H9 (cell line): ENCODE data around the gene TMEM184A. TPM values are rescaled to one million over a fixed set of nuclear protein-coding genes. Genes with fewer than 3 reads are reported as not detected.

Experiments
- DNase-seq: peaks from one replicate; pipeline ENCODE4 v3.0.0-alpha.2; 2017
- H2AFZ ChIP-seq: one replicate; pipeline ENCODE4 v1.6.1; 2013; ENCODE audit warnings: mild to moderate bottlenecking, low read length, control low read depth, moderate library complexity
- H2AK5ac ChIP-seq: 2 replicates; pipeline ENCODE4 v1.6.1; 2013; ENCODE audit warnings: low read length, control low read depth, mixed read lengths; ENCODE audit not compliant: insufficient read length
- H2BK120ac ChIP-seq: one replicate; pipeline ENCODE4 v1.6.1; 2013; ENCODE audit warnings: low read depth, mild to moderate bottlenecking, low read length, control low read depth, inconsistent platforms; ENCODE audit not compliant: poor library complexity, severe bottlenecking
- H2BK12ac ChIP-seq: 2 replicates; pipeline ENCODE4 v1.6.1; 2013; ENCODE audit warnings: low read length, control low read depth, mixed read lengths, low read depth; ENCODE audit not compliant: insufficient read length
- H2BK15ac ChIP-seq: 2 replicates; pipeline ENCODE4 v1.6.1; 2013; ENCODE audit warnings: low read depth, low read length, control low read depth
- H2BK20ac ChIP-seq: one replicate; pipeline ENCODE4 v1.6.1; 2013; ENCODE audit warnings: low read depth, mild to moderate bottlenecking, low read length, control low read depth, inconsistent platforms; ENCODE audit not compliant: poor library complexity, severe bottlenecking
- H2BK5ac ChIP-seq: 2 replicates; pipeline ENCODE4 v1.6.1; 2013; ENCODE audit warnings: low read length, control low read depth, mixed read lengths; ENCODE audit not compliant: insufficient read length
- H3K14ac ChIP-seq: 2 replicates; pipeline ENCODE4 v1.6.1; 2013; ENCODE audit warnings: low read length, control low read depth; ENCODE audit not compliant: insufficient read depth
- H3K18ac ChIP-seq: 2 replicates; pipeline ENCODE4 v1.6.1; 2013; ENCODE audit warnings: low read depth, mild to moderate bottlenecking, mixed read lengths, low read length, control low read depth; ENCODE audit not compliant: insufficient read length
- H3K23ac ChIP-seq: 2 replicates; pipeline ENCODE4 v1.6.1; 2013; ENCODE audit warnings: low read length, control low read depth, mixed read lengths, low read depth; ENCODE audit not compliant: insufficient read length
- H3K23me2 ChIP-seq: 2 replicates; pipeline ENCODE4 v1.6.1; 2013; ENCODE audit warnings: low read depth, mild to moderate bottlenecking, mixed read lengths, low read length, control low read depth; ENCODE audit not compliant: insufficient read length, poor library complexity, severe bottlenecking
- H3K27ac ChIP-seq: 2 replicates; pipeline ENCODE4 v1.5.1; 2013; ENCODE audit warnings: low read length, control low read depth, mixed read lengths, low read depth; ENCODE audit not compliant: insufficient read length
- H3K27me3 ChIP-seq: 2 replicates; pipeline ENCODE4 v1.6.1; 2013; ENCODE audit warnings: low read length, control low read depth, inconsistent platforms; ENCODE audit not compliant: insufficient read depth
- H3K4ac ChIP-seq: 2 replicates; pipeline ENCODE4 v1.6.1; 2013; ENCODE audit warnings: low read depth, mild to moderate bottlenecking, control low read depth, inconsistent platforms, low read length, moderate library complexity
- H3K4me1 ChIP-seq: 2 replicates; pipeline ENCODE4 v1.6.1; 2013; ENCODE audit warnings: low read length, control low read depth, inconsistent platforms; ENCODE audit not compliant: insufficient read depth
- H3K4me2 ChIP-seq: 2 replicates; pipeline ENCODE4 v1.6.1; 2013; ENCODE audit warnings: low read length, control low read depth, mixed read lengths; ENCODE audit not compliant: insufficient read length, insufficient read depth
- H3K56ac ChIP-seq: 2 replicates; pipeline ENCODE4 v1.6.1; 2013; ENCODE audit warnings: low read depth, mild to moderate bottlenecking, mixed read lengths, low read length, control low read depth; ENCODE audit not compliant: insufficient read length
- H3K79me1 ChIP-seq: 2 replicates; pipeline ENCODE4 v1.6.1; 2013; ENCODE audit warnings: low read depth, mild to moderate bottlenecking, moderate library complexity, low read length, control low read depth, inconsistent platforms; ENCODE audit not compliant: insufficient read depth, poor library complexity, severe bottlenecking
- H3K79me2 ChIP-seq: 2 replicates; pipeline ENCODE4 v1.6.1; 2013; ENCODE audit warnings: low read length, control low read depth, inconsistent platforms; ENCODE audit not compliant: insufficient read depth
- H3K9ac ChIP-seq: 2 replicates; pipeline ENCODE4 v1.6.1; 2013; ENCODE audit warnings: low read length, control low read depth, mixed read lengths; ENCODE audit not compliant: insufficient read length; ENCODE audit errors: extremely low read depth
- H3K9me3 ChIP-seq: one replicate; pipeline ENCODE4 v1.6.1; 2013; ENCODE audit warnings: low read depth, low read length, inconsistent platforms; ENCODE audit not compliant: control insufficient read depth
- H3T11ph ChIP-seq: one replicate; pipeline ENCODE4 v1.6.1; 2013; ENCODE audit warnings: mild to moderate bottlenecking, low read length, control low read depth, inconsistent platforms
- H4K20me1 ChIP-seq: one replicate; pipeline ENCODE4 v1.6.1; 2013; ENCODE audit not compliant: control insufficient read depth, insufficient read length, insufficient read depth
- H4K5ac ChIP-seq: 2 replicates; pipeline ENCODE4 v1.6.1; 2013; ENCODE audit warnings: low read depth, mild to moderate bottlenecking, mixed read lengths, low read length, control low read depth; ENCODE audit not compliant: insufficient read length
- H4K8ac ChIP-seq: replicated peaks from 2 replicates; pipeline ENCODE4 v1.6.1; 2013; ENCODE audit warnings: low read length, control low read depth, mixed read lengths, low read depth; ENCODE audit not compliant: insufficient read length
- H4K91ac ChIP-seq: 2 replicates; pipeline ENCODE4 v1.6.1; 2013; ENCODE audit warnings: low read depth, mild to moderate bottlenecking, moderate library complexity, mixed read lengths, low read length, control low read depth; ENCODE audit not compliant: insufficient read length
- H3K27ac Mint-ChIP-seq, 3 experiments: 2 replicates in 2 of 3; 3 replicates in 1 of 3; pipeline ENCODE4 v1.8.0; 2020 to 2021; ENCODE audit warnings: mixed read lengths in 3 of 3, mild to moderate bottlenecking in 1 of 3, moderate library complexity in 1 of 3
- H3K27me3 Mint-ChIP-seq: 2 replicates; pipeline ENCODE4 v1.8.0; 2021; ENCODE audit warnings: low read depth, mild to moderate bottlenecking, moderate library complexity, mixed read lengths
- H3K36me3 Mint-ChIP-seq, 3 experiments: 2 replicates in 2 of 3; 3 replicates in 1 of 3; pipeline ENCODE4 v1.8.0; 2020 to 2021; ENCODE audit warnings: low read depth in 3 of 3, mixed read lengths in 3 of 3; ENCODE audit not compliant: insufficient read depth in 1 of 3
- H3K4me1 Mint-ChIP-seq, 2 experiments: 2 replicates each; pipeline ENCODE4 v1.8.0; 2020; ENCODE audit warnings: mixed read lengths in 2 of 2
- H3K4me3 Mint-ChIP-seq, 2 experiments: 2 replicates in 1 of 2; 3 replicates in 1 of 2; pipeline ENCODE4 v1.8.0; 2020 to 2021; ENCODE audit warnings: mild to moderate bottlenecking in 2 of 2, mixed read lengths in 2 of 2, moderate library complexity in 1 of 2
- H3K9me3 Mint-ChIP-seq, 2 experiments: 2 replicates in 1 of 2; 3 replicates in 1 of 2; pipeline ENCODE4 v1.8.0; 2020; ENCODE audit warnings: mild to moderate bottlenecking in 2 of 2, mixed read lengths in 2 of 2, moderate library complexity in 1 of 2
- WGBS: extraction: QIAGEN DNeasy Blood & Tissue Kit; methylation state at CpG from one replicate; pipeline ENCODE4 v1.1.7; 2013; ENCODE audit warnings: missing lambda C conversion rate, low lambda C conversion rate, mixed read lengths; ENCODE audit not compliant: insufficient read length; ENCODE audit errors: extremely low coverage; 5-methylcytosine and 5-hydroxymethylcytosine counted together
- total RNA-seq: library from RNA; stranded (reverse); gene quantifications from 2 replicates; pipeline ENCODE4 v1.2.1, GENCODE V29; 2021
- TF ChIP-seq, protein P1 (sequence below): fragments of 200-600 bp; sonication (generic); conservative IDR thresholded peaks from 3 replicates; pipeline ENCODE4 v1.8.0; 2021; ENCODE audit warnings: antibody characterized with exemption, mild to moderate bottlenecking

Gene TMEM184A
- total RNA-seq, 1 experiment from 2014 or later = 1.3 TPM

DNA sequence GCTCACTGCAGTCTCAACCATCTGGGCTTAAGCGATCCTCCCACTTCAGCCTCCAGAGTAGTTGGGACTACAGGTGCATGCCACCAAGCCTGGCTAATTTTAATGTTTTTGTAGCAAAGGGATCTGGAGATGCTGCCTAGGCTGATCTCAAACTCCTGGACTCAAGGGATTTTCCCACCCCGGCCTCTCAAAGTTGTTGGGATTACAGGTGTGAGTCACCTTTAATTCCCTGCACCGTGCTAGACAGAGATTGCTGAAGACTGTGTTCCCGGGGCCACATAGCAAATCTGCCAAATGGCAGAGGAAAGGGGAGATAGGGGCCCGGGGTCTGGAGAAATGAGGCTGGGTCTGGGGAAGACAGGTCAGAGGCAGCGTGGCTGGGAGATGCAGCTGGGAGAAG, 34.5 kb upstream of the TMEM184A start:
- no CpG with 5 or more reads among the region's 6 CpGs for WGBS
- no peak overlapping the region for H2AFZ ChIP-seq
- no peak overlapping the region for H2BK15ac ChIP-seq
- H3K14ac ChIP-seq = no peak overlapping the region
- H3T11ph ChIP-seq = no peak overlapping the region
- H2BK5ac ChIP-seq = no peak overlapping the region
- H3K23me2 ChIP-seq = no peaks in the 10 kb centered on the region
- H3K56ac ChIP-seq = no peak overlapping the region
- H2BK20ac ChIP-seq = no peak overlapping the region
- no peak overlapping the region for H3K23ac ChIP-seq
- no peak overlapping the region for H3K4me2 ChIP-seq
- no peak overlapping the region for H3K4ac ChIP-seq
- TF ChIP-seq, protein P1, sequence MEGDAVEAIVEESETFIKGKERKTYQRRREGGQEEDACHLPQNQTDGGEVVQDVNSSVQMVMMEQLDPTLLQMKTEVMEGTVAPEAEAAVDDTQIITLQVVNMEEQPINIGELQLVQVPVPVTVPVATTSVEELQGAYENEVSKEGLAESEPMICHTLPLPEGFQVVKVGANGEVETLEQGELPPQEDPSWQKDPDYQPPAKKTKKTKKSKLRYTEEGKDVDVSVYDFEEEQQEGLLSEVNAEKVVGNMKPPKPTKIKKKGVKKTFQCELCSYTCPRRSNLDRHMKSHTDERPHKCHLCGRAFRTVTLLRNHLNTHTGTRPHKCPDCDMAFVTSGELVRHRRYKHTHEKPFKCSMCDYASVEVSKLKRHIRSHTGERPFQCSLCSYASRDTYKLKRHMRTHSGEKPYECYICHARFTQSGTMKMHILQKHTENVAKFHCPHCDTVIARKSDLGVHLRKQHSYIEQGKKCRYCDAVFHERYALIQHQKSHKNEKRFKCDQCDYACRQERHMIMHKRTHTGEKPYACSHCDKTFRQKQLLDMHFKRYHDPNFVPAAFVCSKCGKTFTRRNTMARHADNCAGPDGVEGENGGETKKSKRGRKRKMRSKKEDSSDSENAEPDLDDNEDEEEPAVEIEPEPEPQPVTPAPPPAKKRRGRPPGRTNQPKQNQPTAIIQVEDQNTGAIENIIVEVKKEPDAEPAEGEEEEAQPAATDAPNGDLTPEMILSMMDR = no peak
- no peak overlapping the region for H4K5ac ChIP-seq
- no peak for DNase-seq
- no peak overlapping the region for H2BK120ac ChIP-seq
- H3K79me2 ChIP-seq = no peaks in the 10 kb centered on the region
- Mint-ChIP-seq H3K9me3 (peaks cover 7 to 8% of the 10 kb centered on the region in 2 experiments; a peak in 3 of 5 replicates), H3K27me3 (peaks cover 20% of the 10 kb centered on the region), H3K4me3 (no peak overlapping the region), H3K27ac (peak overlapping the region in 1 of 3 experiments; percentile 44; a peak in 1 of 7 replicates), H3K36me3 (peaks cover 2 to 16% (median 3%) of the 10 kb centered on the region in 3 experiments; a peak in 6 of 7 replicates), H3K4me1 (peaks cover 16 to 19% of the 10 kb centered on the region in 2 experiments)
- no peak overlapping the region for H3K27ac ChIP-seq
- H3K79me1 ChIP-seq = no peaks in the 10 kb centered on the region
- no peaks in the 10 kb centered on the region for H3K27me3 ChIP-seq
- no peak overlapping the region for H2BK12ac ChIP-seq
- no peak overlapping the region for H3K9ac ChIP-seq
- no peak overlapping the region for H3K18ac ChIP-seq
- no peak overlapping the region for H4K91ac ChIP-seq
- no peak overlapping the region for H4K8ac ChIP-seq
- no peak overlapping the region for H2AK5ac ChIP-seq
- H3K4me1 ChIP-seq = no peaks in the 10 kb centered on the region
- no peaks in the 10 kb centered on the region for H3K9me3 ChIP-seq
- H4K20me1 ChIP-seq = no peaks in the 10 kb centered on the region
